Activated T-helper 1 cell treated with anti-CD3 and anti-CD28 coated beads, Interleukin-12 subunit alpha, Interleukin-12 subunit beta, Interleukin-2, Interleukin-4 antibody, amounts not matched to agents 30 ng/mL and 10 ng/mL and 1 ng/mL, durations not matched to agents 14 hours and 24 hours and 36 hours (primary cell): ENCODE data around the gene CUL1. TPM values are rescaled to one million over a fixed set of nuclear protein-coding genes. Genes with fewer than 3 reads are reported as not detected.

Source experiments
- DNase-seq: peaks from one replicate; pipeline ENCODE4 v3.0.0; 2021; ENCODE audit warnings: low spot score
- H3K27ac Mint-ChIP-seq: one replicate; pipeline ENCODE4 v1.8.0; 2021; ENCODE audit warnings: mild to moderate bottlenecking, mixed read lengths
- H3K27me3 Mint-ChIP-seq: one replicate; pipeline ENCODE4 v1.8.0; 2022; ENCODE audit warnings: mild to moderate bottlenecking, moderate library complexity, mixed read lengths; ENCODE audit not compliant: insufficient read depth
- H3K36me3 Mint-ChIP-seq: one replicate; pipeline ENCODE4 v1.8.0; 2021; ENCODE audit warnings: low read depth, mixed read lengths
- H3K4me1 Mint-ChIP-seq: one replicate; pipeline ENCODE4 v1.8.0; 2021; ENCODE audit warnings: low read depth, mixed read lengths
- H3K4me3 Mint-ChIP-seq: one replicate; pipeline ENCODE4 v1.8.0; 2021; ENCODE audit warnings: mild to moderate bottlenecking, moderate library complexity, mixed read lengths
- H3K9me3 Mint-ChIP-seq: one replicate; pipeline ENCODE4 v1.8.0; 2021; ENCODE audit warnings: mixed read lengths
- intact Hi-C: fragments of 100-400 bp; cut with micrococcal nuclease; formaldehyde crosslinking; loops from one replicate; pipeline ENCODE4 v1.15.1; 2024
- total RNA-seq: library from RNA; stranded (reverse); gene quantifications from 2 replicates; pipeline ENCODE4 v1.2.3, GENCODE V29; 2022

The CUL1 gene
- total RNA-seq, 1 donor from 2014 or later = 79.3 TPM

DNA sequence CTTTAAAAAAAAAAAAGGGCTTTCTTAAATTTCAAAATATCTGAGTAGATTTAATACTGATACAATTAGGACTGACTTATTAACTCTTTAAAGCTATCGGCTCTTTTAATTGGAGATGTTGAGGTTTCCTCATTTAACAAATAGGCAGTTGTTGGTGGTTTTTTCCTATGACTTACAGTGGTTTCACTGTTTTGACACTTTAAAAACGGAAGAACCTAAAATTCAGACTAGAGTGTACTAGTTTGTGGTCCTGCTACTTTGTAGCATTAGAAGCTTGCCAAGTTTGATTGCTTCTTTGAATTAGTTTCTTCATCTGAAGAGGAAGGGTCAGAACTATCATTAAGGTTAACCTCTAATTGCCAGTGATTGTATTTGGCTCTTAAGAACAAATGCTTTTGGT lies 27.7 kb downstream of the CUL1 start:
- DNase-seq = no peak
- peak overlapping the region; percentile 8 for H3K4me3 Mint-ChIP-seq
- intact Hi-C loops = loop anchor here (2.0 kb wide), 1 partner anchor 30 kb away; no protein-coding TSS in a partner anchor
- H3K36me3 Mint-ChIP-seq = peaks cover 7% of the 10 kb centered on the region
- H3K27me3 Mint-ChIP-seq = no peaks in the 10 kb centered on the region
- H3K4me1 Mint-ChIP-seq = peaks cover 66% of the 10 kb centered on the region
- no peaks in the 10 kb centered on the region for H3K9me3 Mint-ChIP-seq
- H3K27ac Mint-ChIP-seq = no peak overlapping the region

DNA sequence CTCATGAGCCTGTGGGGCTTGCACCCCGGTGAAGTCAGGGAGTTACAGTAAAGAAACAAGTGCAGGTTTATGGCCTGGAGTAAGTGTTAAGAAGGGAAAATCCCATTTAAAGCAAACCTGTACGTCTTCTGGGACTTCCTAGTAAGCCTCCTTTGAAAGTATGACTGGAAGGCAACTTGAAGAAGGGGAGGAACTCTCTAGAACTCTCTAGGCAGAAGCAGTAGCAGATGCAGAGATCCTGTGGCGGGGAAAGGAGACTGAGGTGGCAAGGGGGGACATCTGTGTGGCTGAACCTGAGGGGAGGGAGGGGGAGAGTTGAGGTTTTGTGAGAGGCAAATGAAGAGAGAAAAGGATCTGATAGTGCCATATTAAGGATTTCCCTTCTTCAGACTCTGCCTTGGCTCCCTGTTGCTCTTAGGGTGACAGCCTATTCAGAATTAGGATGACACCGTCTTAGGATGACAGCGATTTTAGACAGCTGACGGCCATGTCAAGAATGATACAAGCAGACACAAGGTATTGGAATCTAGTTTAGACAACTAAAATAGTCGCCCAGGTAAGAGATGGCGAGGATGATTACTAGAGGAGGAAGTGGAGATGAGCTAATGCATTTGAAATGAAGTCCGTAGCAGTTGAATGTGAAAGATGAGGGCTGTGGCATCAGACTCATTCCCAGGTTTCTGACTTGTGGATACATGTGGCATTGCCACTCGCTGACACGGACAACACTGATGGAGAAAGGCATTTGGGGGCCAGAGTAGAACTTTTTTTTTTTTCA lies 29.0 kb downstream of the CUL1 start:
- DNase-seq = peak; percentile 9
- H3K4me3 Mint-ChIP-seq = peak overlapping the region; percentile 28
- intact Hi-C loops = loop anchor here (1.0 to 2.0 kb wide), 2 partner anchors 27 to 31 kb away; no protein-coding TSS in a partner anchor
- H3K27me3 Mint-ChIP-seq = no peaks in the 10 kb centered on the region
- peaks cover 60% of the 10 kb centered on the region for H3K4me1 Mint-ChIP-seq
- peaks cover 17% of the 10 kb centered on the region for H3K36me3 Mint-ChIP-seq
- no peaks in the 10 kb centered on the region for H3K9me3 Mint-ChIP-seq
- peak overlapping the region; percentile 79 for H3K27ac Mint-ChIP-seq

DNA sequence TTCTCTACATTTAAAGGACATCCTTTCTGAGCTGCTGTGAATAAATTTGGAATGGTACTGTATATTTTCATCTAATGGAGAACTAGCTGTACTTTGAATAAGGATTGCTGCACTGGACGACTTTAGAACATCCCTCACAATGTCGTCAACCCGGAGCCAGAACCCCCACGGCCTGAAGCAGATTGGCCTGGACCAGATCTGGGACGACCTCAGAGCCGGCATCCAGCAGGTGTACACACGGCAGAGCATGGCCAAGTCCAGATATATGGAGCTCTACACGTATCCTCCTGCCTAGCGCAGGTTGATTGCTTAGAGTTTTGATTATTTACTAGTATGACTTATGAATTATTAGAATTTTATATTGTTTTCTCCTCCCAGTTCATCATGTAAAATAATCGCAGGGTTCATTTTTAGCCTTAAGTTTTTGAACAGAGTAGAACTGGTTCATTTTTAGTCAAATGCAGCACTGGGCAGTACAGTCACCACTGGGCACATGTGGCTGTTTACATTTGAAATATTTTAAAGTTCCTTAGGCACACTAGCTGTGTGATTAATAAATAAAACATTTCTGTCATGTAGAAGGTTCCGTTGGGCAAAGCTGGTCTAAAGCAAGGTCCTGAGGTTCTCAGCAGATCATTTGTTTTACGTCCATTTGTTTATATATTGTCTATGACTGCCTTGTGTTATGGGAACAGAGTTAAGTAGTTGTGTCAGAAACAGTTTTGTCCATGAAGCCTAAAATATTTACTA lies 31.5 kb downstream of the CUL1 start:
- intact Hi-C loops = no loop called here
- DNase-seq = no peak
- H3K27me3 Mint-ChIP-seq = no peaks in the 10 kb centered on the region
- H3K4me3 Mint-ChIP-seq = no peak overlapping the region
- H3K4me1 Mint-ChIP-seq = peaks cover 49% of the 10 kb centered on the region
- H3K27ac Mint-ChIP-seq = peak overlapping the region; percentile 56
- H3K36me3 Mint-ChIP-seq = peaks cover 30% of the 10 kb centered on the region
- no peaks in the 10 kb centered on the region for H3K9me3 Mint-ChIP-seq

DNA sequence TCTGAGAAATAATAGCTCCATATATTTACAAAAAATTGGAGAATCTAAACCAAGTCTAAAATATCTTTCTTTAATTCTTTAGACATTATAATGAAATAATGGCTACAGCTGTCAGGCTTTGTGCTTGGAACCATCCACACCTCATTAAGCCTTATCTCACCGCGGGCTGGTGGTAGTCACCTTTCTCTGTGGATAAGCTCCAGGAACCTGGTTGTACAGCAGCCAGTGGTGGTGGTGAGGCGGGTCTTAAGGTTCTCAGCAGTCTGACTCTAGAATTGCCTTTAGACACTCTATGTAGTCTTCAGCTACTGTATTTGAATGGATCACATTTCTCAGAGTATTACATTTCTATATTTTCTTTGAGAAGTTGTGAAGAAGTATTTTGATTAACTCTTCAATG lies 34.2 kb downstream of the CUL1 start:
- Mint-ChIP-seq H3K27me3 (no peaks in the 10 kb centered on the region), H3K4me3 (no peak overlapping the region), H3K27ac (no peak overlapping the region), H3K36me3 (peaks cover 37% of the 10 kb centered on the region), H3K9me3 (no peaks in the 10 kb centered on the region), H3K4me1 (peaks cover 26% of the 10 kb centered on the region)
- intact Hi-C loops = no loop called here
- DNase-seq = no peak

DNA sequence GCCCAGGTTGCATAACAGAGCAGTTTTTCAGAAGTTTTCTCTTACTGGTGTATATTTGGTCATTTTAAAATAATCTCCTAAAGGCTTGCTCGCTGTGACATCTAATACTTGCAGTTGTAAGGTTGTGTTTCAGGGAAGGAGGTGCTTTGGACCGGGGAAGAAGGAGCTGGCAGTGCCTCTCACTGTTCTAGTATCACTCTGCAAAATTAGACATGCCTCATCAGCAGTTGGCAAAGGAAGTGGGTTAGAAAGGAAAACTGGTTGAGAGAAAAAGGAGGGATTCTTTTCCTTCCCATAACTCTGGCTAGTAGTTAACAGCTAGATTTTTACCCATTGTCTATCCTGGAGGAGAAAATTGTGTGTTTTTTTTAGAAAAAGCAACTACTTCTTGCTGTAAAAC lies 34.8 kb downstream of the CUL1 start:
- H3K27ac Mint-ChIP-seq = peak overlapping the region; percentile 5
- no peak overlapping the region for H3K4me3 Mint-ChIP-seq
- intact Hi-C loops = no loop called here
- H3K27me3 Mint-ChIP-seq = no peaks in the 10 kb centered on the region
- no peaks in the 10 kb centered on the region for H3K9me3 Mint-ChIP-seq
- no peak for DNase-seq
- H3K4me1 Mint-ChIP-seq = peaks cover 20% of the 10 kb centered on the region
- H3K36me3 Mint-ChIP-seq = peaks cover 37% of the 10 kb centered on the region

DNA sequence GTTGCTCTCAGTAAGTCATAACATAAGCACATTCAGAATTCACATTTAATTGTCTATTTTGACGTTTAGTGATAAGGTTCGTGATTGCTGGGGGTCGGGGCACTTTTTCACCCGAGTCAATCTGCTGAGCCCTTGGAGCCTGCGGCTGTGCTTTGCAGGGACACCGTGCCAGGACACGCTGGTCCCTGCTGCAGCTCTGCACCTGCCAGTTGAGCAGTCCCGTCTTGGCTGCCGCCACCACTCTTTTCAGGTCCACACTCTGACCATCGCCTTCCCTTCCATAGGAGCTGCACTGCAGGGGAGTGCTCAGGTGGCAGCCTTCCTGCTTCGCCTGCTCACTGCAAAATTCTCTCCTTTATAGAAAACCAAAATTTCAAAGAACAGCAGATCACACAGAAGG lies 36.4 kb downstream of the CUL1 start:
- H3K36me3 Mint-ChIP-seq = peaks cover 46% of the 10 kb centered on the region
- no peaks in the 10 kb centered on the region for H3K9me3 Mint-ChIP-seq
- H3K27me3 Mint-ChIP-seq = no peaks in the 10 kb centered on the region
- no peak overlapping the region for H3K4me3 Mint-ChIP-seq
- peaks cover 19% of the 10 kb centered on the region for H3K4me1 Mint-ChIP-seq
- no peak overlapping the region for H3K27ac Mint-ChIP-seq
- intact Hi-C loops = no loop called here
- no peak for DNase-seq

DNA sequence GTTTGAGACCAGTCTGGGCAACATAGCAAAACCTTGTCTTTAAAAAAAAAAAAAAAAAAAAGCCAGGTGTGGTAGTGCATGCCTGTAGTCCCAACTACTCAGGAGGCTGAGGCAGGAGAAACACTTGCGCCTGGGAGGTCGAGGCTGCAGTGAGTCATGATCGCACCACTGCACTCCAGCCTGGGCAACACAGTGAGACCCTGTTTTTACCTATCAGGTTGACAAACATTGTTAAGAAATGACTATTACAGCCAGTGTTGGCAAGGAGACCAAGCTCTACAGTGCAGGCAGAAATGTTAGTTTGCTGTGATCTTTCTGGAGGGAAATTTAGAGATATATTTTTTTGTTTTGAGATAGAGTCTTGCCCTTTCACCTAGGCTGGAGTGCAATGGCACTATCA lies 37.3 kb downstream of the CUL1 start:
- intact Hi-C loops = no loop called here
- Mint-ChIP-seq H3K4me3 (no peak overlapping the region), H3K27me3 (no peaks in the 10 kb centered on the region), H3K4me1 (peaks cover 19% of the 10 kb centered on the region), H3K9me3 (no peaks in the 10 kb centered on the region), H3K36me3 (peaks cover 53% of the 10 kb centered on the region), H3K27ac (no peak overlapping the region)
- no peak for DNase-seq

DNA sequence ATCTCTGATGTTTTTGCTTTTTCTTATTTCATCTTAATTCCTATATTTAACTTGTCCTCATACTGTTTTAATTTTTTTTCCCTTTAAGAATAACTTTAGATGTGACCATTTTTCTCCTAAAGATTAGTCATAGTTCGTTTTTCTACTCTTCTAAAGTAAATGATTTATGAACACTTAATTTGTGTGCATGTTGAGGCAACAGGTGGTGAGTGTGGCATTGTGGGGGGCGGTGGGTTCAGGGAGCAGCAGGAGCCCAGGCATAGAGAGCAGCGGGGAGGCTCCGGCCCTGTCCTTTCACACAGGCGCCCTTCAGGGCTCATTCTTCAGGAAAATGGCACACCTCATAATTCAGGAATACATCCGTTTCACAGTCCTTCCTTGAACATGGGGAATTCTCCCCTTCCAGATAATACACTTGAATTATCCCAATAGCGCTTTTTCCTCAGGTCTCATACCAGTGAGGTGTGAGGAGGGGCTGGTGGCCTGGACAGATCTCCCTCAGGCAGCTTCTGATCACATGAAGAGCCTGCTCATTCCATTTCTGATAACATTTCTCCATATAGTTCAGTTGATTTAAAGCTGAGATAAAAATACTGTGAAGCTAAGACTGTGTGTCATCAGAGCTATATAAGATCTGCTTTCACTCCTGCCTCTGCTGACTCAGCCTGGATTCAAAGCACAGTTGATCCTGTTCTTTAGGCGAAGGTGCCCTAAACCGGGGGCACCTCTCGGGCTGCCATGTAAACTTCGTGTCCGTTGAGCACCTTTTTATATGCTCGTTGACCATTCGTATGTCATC lies 40.2 kb downstream of the CUL1 start:
- no peaks in the 10 kb centered on the region for H3K27me3 Mint-ChIP-seq
- H3K36me3 Mint-ChIP-seq = peaks cover 54% of the 10 kb centered on the region
- H3K4me3 Mint-ChIP-seq = no peak overlapping the region
- peaks cover 3% of the 10 kb centered on the region for H3K4me1 Mint-ChIP-seq
- H3K9me3 Mint-ChIP-seq = no peaks in the 10 kb centered on the region
- no peak for DNase-seq
- peak overlapping the region; percentile 37 for H3K27ac Mint-ChIP-seq
- intact Hi-C loops = no loop called here

DNA sequence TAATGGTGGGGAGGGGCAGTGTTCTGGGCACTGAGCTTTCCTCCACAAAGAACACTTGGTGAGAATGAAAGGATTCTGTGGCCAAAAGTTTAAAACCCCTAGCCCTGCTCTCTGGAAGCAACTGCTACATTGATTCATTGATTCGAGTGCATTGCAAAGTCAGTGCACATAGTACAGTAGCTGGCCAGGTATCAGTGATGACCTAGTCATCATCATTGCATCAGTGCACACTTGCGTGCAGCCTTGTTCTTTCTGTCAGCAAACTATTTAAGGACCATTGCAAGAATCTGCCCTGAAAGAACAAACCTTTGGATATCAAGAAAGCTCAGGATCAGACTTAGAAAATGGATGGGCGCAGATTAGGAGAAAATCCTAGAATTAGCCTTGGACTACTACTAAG lies 47.4 kb downstream of the CUL1 start:
- intact Hi-C loops = no loop called here
- peaks cover 43% of the 10 kb centered on the region for H3K36me3 Mint-ChIP-seq
- H3K9me3 Mint-ChIP-seq = no peaks in the 10 kb centered on the region
- no peaks in the 10 kb centered on the region for H3K27me3 Mint-ChIP-seq
- peaks cover 15% of the 10 kb centered on the region for H3K4me1 Mint-ChIP-seq
- peak overlapping the region; percentile 10 for H3K27ac Mint-ChIP-seq
- DNase-seq = no peak
- H3K4me3 Mint-ChIP-seq = no peak overlapping the region

DNA sequence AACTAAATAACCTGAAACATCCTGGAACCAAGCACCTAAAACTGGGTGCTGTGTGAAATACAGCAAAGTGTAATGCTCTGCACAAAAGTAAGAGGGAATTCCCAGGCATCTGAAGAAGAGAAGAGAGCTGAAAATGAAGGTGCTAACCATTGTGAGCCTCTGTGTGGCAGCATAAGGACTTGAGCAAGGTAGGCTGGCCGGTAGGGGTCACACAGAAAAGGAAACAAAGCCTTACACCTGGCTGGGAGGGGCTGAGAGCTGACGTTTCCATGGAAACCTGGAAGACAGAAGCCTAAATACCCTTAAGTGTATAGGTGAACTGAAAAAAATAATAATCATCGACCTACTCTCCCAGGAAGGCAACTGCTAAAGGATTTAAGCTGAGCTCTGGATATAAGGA lies 48.6 kb downstream of the CUL1 start:
- H3K36me3 Mint-ChIP-seq = peaks cover 37% of the 10 kb centered on the region
- no peaks in the 10 kb centered on the region for H3K9me3 Mint-ChIP-seq
- H3K27ac Mint-ChIP-seq = no peak overlapping the region
- intact Hi-C loops = no loop called here
- no peaks in the 10 kb centered on the region for H3K27me3 Mint-ChIP-seq
- H3K4me1 Mint-ChIP-seq = peaks cover 15% of the 10 kb centered on the region
- DNase-seq = no peak
- H3K4me3 Mint-ChIP-seq = no peak overlapping the region

DNA sequence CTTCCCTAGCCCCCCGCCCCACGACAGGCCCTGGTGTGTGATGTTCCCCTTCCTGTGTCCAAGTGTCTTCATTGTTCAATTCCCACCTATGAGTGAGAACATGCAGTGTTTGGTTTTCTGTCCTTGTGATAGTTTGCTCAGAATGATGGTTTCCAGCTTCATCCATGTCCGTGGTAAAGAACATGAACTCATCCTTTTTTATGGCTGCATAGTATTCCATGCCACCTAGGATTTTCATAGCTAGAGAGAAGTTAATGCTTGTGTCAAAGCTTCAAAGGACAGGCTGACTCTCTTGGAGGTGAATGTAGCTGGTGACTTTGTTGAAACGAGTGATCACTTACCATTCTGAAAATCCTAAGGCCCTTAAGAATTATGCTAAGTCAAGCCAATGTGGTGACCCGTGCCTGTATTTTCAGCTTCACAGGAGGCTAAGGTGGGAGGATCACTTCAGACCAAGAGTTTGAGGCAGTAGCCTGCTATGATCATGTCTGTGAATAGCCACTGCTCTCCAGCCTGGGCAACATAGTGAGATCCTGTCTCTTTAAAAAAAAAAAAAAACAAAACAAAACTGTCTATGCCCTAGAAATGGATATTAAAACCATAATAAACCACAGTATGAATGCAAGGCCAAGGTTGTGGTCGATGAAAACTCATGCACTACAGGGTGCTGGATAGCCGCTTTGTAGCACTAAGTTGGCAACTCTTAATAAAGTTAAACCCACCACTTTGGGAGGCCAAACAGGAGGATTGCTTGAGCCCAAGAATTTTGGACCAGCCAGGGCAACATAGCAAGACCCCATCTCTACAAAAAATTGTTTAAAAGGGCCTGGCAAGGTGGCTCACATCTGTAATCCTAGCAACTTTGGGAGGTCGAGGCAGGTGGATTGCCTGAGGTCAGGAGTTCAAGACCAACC lies 52.0 kb downstream of the CUL1 start:
- intact Hi-C loops = no loop called here
- Mint-ChIP-seq H3K27me3 (no peaks in the 10 kb centered on the region), H3K36me3 (peaks cover 29% of the 10 kb centered on the region), H3K27ac (no peak overlapping the region), H3K4me3 (no peak overlapping the region), H3K9me3 (no peaks in the 10 kb centered on the region), H3K4me1 (peaks cover 22% of the 10 kb centered on the region)
- DNase-seq = no peak

DNA sequence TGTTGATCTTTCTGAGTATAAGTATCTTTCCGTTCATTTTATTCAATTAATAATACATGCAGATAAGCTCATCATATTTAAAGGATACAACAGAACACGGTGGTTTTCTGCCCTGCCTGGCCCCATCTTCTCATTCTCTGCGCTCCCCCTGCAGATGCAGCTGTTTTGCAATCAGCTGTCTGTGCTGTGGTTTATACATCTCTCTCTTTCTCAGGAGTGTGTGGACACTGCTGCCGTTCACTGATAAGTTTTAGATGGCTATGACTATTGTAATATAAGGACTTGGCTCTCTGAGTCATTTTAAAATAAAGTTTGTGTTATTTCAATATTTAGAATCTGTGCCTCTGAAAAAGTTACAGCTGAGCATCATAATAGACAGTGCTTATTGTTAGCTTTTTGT lies 54.5 kb downstream of the CUL1 start:
- Mint-ChIP-seq H3K36me3 (peaks cover 35% of the 10 kb centered on the region), H3K4me3 (no peak overlapping the region), H3K9me3 (no peaks in the 10 kb centered on the region), H3K4me1 (peaks cover 17% of the 10 kb centered on the region), H3K27me3 (no peaks in the 10 kb centered on the region), H3K27ac (no peak overlapping the region)
- no peak for DNase-seq
- intact Hi-C loops = no loop called here
